ENCODE results near the gene HBG1. TPM values are rescaled to one million over a fixed set of nuclear protein-coding genes. Genes with fewer than 3 reads are reported as not detected.

HBG1 gene
- polyA plus RNA-seq, 1 donor (not counting 4 experiments of a cell fraction or from before 2014, with no cell fraction given), result 0.30 TPM

DNA sequence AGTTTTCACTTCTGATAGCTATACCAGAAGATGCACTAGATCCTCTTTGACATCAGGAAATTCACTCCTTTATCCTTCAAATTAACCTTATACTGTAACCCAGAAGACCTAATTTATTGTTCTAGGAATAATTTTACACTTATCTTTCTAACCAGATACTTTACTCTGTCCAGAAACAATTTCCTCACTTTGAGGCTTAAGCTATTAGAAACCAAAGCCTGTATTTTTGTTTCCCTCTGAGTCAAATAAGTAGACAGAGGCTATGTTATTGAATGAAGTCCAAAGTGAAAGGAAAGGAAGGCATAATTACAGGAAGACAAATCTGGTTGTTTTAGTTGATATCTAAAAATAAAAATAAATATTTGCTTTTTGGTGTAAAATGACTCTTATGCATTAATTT is 51.4 kb downstream of the HBG1 start:
- Histone ChIP-seq H3K4me2 (ENCODE audit: control insufficient read depth, extremely low read depth, insufficient read depth, low read depth, low read length) (no peak overlapping the region), H3K36me3 (ENCODE audit: control insufficient read depth in 2 of 2, extremely low read depth in 1 of 2, insufficient read depth in 2 of 2, low read length in 2 of 2) (no peaks in the 10 kb centered on the region), H3K27ac (ENCODE audit: control insufficient read depth, insufficient read depth, low read length) (no peak overlapping the region), H3K27me3 (ENCODE audit: control insufficient read depth, extremely low read depth, insufficient read depth, low read length) (no peaks in the 10 kb centered on the region), H3K4me3 (ENCODE audit: control insufficient read depth in 2 of 3, extremely low read depth in 1 of 3, insufficient read depth in 2 of 3, low read depth in 1 of 3, low read length in 3 of 3) (no peak overlapping the region), H3K9me1 (ENCODE audit: control insufficient read depth, extremely low read depth, insufficient read depth, low read length) (no peaks in the 10 kb centered on the region), H3K9me3 (ENCODE audit: control insufficient read depth, low read depth, low read length) (no peaks in the 10 kb centered on the region), H3K79me2 (ENCODE audit: control insufficient read depth, insufficient read depth, low read length) (no peaks in the 10 kb centered on the region), H3K9ac (ENCODE audit: control insufficient read depth, extremely low read depth, insufficient read depth, low read length) (no peak overlapping the region), H4K20me1 (ENCODE audit: control insufficient read depth, extremely low read depth, insufficient read depth, low read length) (no peaks in the 10 kb centered on the region), H2AFZ (ENCODE audit: control insufficient read depth, low read length) (no peak overlapping the region), H3K4me1 (ENCODE audit: control insufficient read depth, extremely low read depth, insufficient read depth, low read length) (no peaks in the 10 kb centered on the region)
- FAIRE-seq, result no peak
- no peak for DNase-seq (ENCODE audit: low read depth, low spot score)
- dilution Hi-C loops (cut with MboI; ENCODE audit: extremely low pct_ligation_motif_present, low sequenced_read_pairs), result no loop called here
- no peak for TF ChIP-seq EZH2 (IDR thresholded peaks at IDR 0.05; ENCODE audit: low read length)

Other genes with a start within 250 kb of the HBG1 start
- gene OR52J3, start 203.3 kb downstream of the HBG1 start, polyA plus RNA-seq, result not detected in 3 replicates
- gene OR52E2, start 190.2 kb downstream of the HBG1 start, polyA plus RNA-seq, result not detected in 3 replicates
- not detected in 3 replicates for gene OR52E1, start 180.3 kb downstream of the HBG1 start, polyA plus RNA-seq
- not detected in 3 replicates for gene OR52A5, start 111.5 kb downstream of the HBG1 start, polyA plus RNA-seq
- not detected in 3 replicates for gene OR52A1, start 95.1 kb downstream of the HBG1 start, polyA plus RNA-seq
- not detected in 3 replicates for gene OR51V1, start 49.2 kb downstream of the HBG1 start, polyA plus RNA-seq
- gene HBB, start 22.8 kb downstream of the HBG1 start, polyA plus RNA-seq, result not detected in 3 replicates
- gene HBD, start 15.4 kb downstream of the HBG1 start, polyA plus RNA-seq, result not detected in 3 replicates
- gene HBG2, start 4.9 kb upstream of the HBG1 start, polyA plus RNA-seq, result 0.50 to 0.73 TPM (median 0.61 TPM) in 3 replicates
- 0.19 to 0.26 TPM in 2 of 3 replicates, not detected in the other for gene HBE1, start 20.1 kb upstream of the HBG1 start, polyA plus RNA-seq
- not detected in 3 replicates for gene OR51B4, start 52.1 kb upstream of the HBG1 start, polyA plus RNA-seq
- gene OR51B2, start 74.4 kb upstream of the HBG1 start, polyA plus RNA-seq, result not detected in 3 replicates
- not detected in 3 replicates for gene OR51B5, start 93.7 kb upstream of the HBG1 start, polyA plus RNA-seq
- not detected in 3 replicates for gene OR51B6, start 101.7 kb upstream of the HBG1 start, polyA plus RNA-seq
- not detected in 3 replicates for gene OR51M1, start 134.0 kb upstream of the HBG1 start, polyA plus RNA-seq
- not detected in 3 replicates for gene OR51Q1, start 172.3 kb upstream of the HBG1 start, polyA plus RNA-seq
- gene OR51I1, start 191.7 kb upstream of the HBG1 start, polyA plus RNA-seq, result not detected in 3 replicates
- not detected in 3 replicates for gene OR51I2, start 199.5 kb upstream of the HBG1 start, polyA plus RNA-seq
- gene OR52D1, start 238.8 kb upstream of the HBG1 start, polyA plus RNA-seq, result not detected in 3 replicates